Adrenal gland (tissue), 5 donors: Measurements from ENCODE around the gene SNX25.

Source experiments
- CTCF ChIP-seq, 6 experiments: fragments of 450-650 bp in 4 of 6; fragments of 200-600 bp in 2 of 6; sonication (generic) in 1 of 6; IDR thresholded peaks; 1 replicate in 5 of 6; 2 replicates in 1 of 6; pipeline versions ENCODE4 v1.5.1 to v1.8.0; 2016 to 2021; ENCODE audit warnings: antibody characterized with exemption in 6 of 6, mild to moderate bottlenecking in 2 of 6, moderate library complexity in 1 of 6
- POLR2A ChIP-seq, 2 donors: fragments of 450-650 bp; IDR thresholded peaks; one replicate each; pipeline ENCODE4 v1.6.1; 2017; ENCODE audit warnings: antibody characterized with exemption in 2 of 2, mild to moderate bottlenecking in 2 of 2, moderate library complexity in 1 of 2
- donor health status: DM: no; HTN: no; CAD: no.

GRCh38 chr4:185275501-185275900 lies 66.1 kb downstream of the SNX25 start:
- no peak for TF ChIP-seq CTCF (IDR thresholded peaks at IDR 0.05)
- no peak for TF ChIP-seq POLR2A (IDR thresholded peaks at IDR 0.05)
